Measurements from ENCODE around the gene GLA. TPM values are rescaled to one million over a fixed set of nuclear protein-coding genes. Genes with fewer than 3 reads are reported as not detected.

The GLA gene
- total RNA-seq, 1 experiment from 2014 or later, result 115 TPM

DNA sequence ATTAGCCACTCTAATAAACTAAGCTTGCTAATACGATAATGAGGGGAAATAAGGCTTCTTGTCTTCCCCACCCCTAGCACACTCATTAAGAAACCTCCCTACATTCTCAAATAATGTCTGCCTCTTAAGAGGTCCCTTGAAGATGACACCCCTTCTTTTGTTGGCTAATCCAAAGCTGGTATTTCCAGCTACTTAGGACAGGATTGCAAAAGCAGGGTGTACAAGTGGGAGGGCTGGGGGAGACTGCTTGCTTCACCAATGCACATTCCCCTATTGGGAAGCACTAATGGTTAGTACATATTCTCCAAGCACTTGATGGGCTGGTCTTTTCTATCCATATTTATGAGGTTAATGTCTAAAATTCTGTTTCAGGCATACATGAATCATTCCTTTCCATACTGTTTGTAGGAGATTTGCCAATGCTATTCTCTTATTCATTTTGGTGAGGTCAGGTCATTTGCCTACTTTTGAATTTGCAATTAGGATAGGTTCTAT is 42.4 kb downstream of the GLA start:
- H3K27ac ChIP-seq (ENCODE audit: low read length), result no peak overlapping the region
- POLR2A ChIA-PET, result no interaction called here

GRCh38 chrX:101362757-101363156 is 45.0 kb downstream of the GLA start:
- intact Hi-C loops (cut with micrococcal nuclease; ENCODE audit: unreplicated experiment) (no loop called here), in situ Hi-C loops (cut with HindIII; ENCODE audit: low pct_unique_long_range_greater_than_20kb, low sequenced_read_pairs) (no loop called here)
- no TSS peak for BruUV-seq (replicated peaks)
- no peak for DNase-seq (ENCODE audit: low read depth, low spot score)
- TF ChIP-seq, protein P1, sequence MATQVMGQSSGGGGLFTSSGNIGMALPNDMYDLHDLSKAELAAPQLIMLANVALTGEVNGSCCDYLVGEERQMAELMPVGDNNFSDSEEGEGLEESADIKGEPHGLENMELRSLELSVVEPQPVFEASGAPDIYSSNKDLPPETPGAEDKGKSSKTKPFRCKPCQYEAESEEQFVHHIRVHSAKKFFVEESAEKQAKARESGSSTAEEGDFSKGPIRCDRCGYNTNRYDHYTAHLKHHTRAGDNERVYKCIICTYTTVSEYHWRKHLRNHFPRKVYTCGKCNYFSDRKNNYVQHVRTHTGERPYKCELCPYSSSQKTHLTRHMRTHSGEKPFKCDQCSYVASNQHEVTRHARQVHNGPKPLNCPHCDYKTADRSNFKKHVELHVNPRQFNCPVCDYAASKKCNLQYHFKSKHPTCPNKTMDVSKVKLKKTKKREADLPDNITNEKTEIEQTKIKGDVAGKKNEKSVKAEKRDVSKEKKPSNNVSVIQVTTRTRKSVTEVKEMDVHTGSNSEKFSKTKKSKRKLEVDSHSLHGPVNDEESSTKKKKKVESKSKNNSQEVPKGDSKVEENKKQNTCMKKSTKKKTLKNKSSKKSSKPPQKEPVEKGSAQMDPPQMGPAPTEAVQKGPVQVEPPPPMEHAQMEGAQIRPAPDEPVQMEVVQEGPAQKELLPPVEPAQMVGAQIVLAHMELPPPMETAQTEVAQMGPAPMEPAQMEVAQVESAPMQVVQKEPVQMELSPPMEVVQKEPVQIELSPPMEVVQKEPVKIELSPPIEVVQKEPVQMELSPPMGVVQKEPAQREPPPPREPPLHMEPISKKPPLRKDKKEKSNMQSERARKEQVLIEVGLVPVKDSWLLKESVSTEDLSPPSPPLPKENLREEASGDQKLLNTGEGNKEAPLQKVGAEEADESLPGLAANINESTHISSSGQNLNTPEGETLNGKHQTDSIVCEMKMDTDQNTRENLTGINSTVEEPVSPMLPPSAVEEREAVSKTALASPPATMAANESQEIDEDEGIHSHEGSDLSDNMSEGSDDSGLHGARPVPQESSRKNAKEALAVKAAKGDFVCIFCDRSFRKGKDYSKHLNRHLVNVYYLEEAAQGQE (IDR thresholded peaks at IDR 0.05; ENCODE audit: insufficient read depth in 1 of 2, low read depth in 2 of 2, low read length in 1 of 2), result no peak
- POLR2A ChIA-PET, result no interaction called here
- H3K4me3 ChIP-seq (ENCODE audit: low read depth in 2 of 2, low read length in 2 of 2), result no peak overlapping the region
- no peaks in the 10 kb centered on the region; the same call in 1 of the 2 replicates for H3K27me3 ChIP-seq (ENCODE audit: control insufficient read depth, insufficient read depth, low read length)
- no peaks in the 10 kb centered on the region for H3K9me3 ChIP-seq (ENCODE audit: control insufficient read depth, insufficient read depth, low read depth, low read length)
- H3K27ac ChIP-seq (ENCODE audit: low read length), result no peak overlapping the region
- no peak for ATAC-seq
- H3K4me1 ChIP-seq (ENCODE audit: control insufficient read depth, insufficient read depth, low read length), result no peaks in the 10 kb centered on the region
- CTCF ChIA-PET, result interaction anchor here (1.6 kb wide), 1 partner anchor 28 kb away, joined by 5 read pairs; the partner anchor contains the start of gene RPL36A
- H3K36me3 ChIP-seq (ENCODE audit: control insufficient read depth, insufficient read depth, low read length), result no peaks in the 10 kb centered on the region

More for the DNA sequence above, 42.4 kb downstream of the GLA start:
- Histone ChIP-seq H3K9me3 (ENCODE audit: control insufficient read depth, insufficient read depth, low read depth, low read length) (no peaks in the 10 kb centered on the region), H3K4me3 (ENCODE audit: low read depth in 2 of 2, low read length in 2 of 2) (no peak overlapping the region), H3K36me3 (ENCODE audit: control insufficient read depth, insufficient read depth, low read length) (no peaks in the 10 kb centered on the region), H3K4me1 (ENCODE audit: control insufficient read depth, insufficient read depth, low read length) (no peaks in the 10 kb centered on the region), H3K27me3 (ENCODE audit: control insufficient read depth, insufficient read depth, low read length) (peaks cover 5% of the 10 kb centered on the region; the same call in 1 of the 2 replicates)
- CTCF ChIA-PET, result no interaction called here
- no peak for DNase-seq (ENCODE audit: low read depth, low spot score)
- BruUV-seq (replicated peaks), result no TSS peak
- intact Hi-C loops (cut with micrococcal nuclease; ENCODE audit: unreplicated experiment) (no loop called here), in situ Hi-C loops (cut with HindIII; ENCODE audit: low pct_unique_long_range_greater_than_20kb, low sequenced_read_pairs) (no loop called here)
- TF ChIP-seq TCF7L2 (IDR thresholded peaks at IDR 0.05; ENCODE audit: low read depth, low read length) (no peak), SIN3A (IDR thresholded peaks at IDR 0.05; ENCODE audit: borderline replicate concordance, insufficient read depth, low read depth, low read length) (no peak), POLR2AphosphoS5 (IDR thresholded peaks at IDR 0.05; ENCODE audit: low read depth, low read length) (no peak)
- TF ChIP-seq, protein P1 (IDR thresholded peaks at IDR 0.05; ENCODE audit: insufficient read depth in 1 of 2, low read depth in 2 of 2, low read length in 1 of 2), result no peak
- TF ChIP-seq, protein P2, sequence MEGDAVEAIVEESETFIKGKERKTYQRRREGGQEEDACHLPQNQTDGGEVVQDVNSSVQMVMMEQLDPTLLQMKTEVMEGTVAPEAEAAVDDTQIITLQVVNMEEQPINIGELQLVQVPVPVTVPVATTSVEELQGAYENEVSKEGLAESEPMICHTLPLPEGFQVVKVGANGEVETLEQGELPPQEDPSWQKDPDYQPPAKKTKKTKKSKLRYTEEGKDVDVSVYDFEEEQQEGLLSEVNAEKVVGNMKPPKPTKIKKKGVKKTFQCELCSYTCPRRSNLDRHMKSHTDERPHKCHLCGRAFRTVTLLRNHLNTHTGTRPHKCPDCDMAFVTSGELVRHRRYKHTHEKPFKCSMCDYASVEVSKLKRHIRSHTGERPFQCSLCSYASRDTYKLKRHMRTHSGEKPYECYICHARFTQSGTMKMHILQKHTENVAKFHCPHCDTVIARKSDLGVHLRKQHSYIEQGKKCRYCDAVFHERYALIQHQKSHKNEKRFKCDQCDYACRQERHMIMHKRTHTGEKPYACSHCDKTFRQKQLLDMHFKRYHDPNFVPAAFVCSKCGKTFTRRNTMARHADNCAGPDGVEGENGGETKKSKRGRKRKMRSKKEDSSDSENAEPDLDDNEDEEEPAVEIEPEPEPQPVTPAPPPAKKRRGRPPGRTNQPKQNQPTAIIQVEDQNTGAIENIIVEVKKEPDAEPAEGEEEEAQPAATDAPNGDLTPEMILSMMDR (IDR thresholded peaks at IDR 0.05), result no peak
- no peak for ATAC-seq

All from Panc1 (cell line).